ENCODE results near the gene OR8D2.

GRCh38 chr11:124311670-124312069 is 8.3 kb downstream of the OR8D2 start:
- no peak for TF ChIP-seq CTCF (conservative IDR thresholded peaks at IDR 0.05)
- no peak for TF ChIP-seq ZFX (IDR thresholded peaks at IDR 0.05)

All from C4-2B (cell line).